ENCODE measurements around the gene CRYBB1.

CRYBB1 gene

GRCh38 chr22:26587991-26588613 is 29.7 kb downstream of the CRYBB1 start:
- TF ChIP-seq CTCF (IDR thresholded peaks at IDR 0.05; ENCODE audit: low read depth, low read length, missing control alignments) = no peak
- H3K4me3 ChIP-seq (replicated peaks; ENCODE audit: low read depth, low read length) = no peak overlapping the region
- DNase-seq (ENCODE audit: extremely low read depth, low read depth) = no peak

DNA sequence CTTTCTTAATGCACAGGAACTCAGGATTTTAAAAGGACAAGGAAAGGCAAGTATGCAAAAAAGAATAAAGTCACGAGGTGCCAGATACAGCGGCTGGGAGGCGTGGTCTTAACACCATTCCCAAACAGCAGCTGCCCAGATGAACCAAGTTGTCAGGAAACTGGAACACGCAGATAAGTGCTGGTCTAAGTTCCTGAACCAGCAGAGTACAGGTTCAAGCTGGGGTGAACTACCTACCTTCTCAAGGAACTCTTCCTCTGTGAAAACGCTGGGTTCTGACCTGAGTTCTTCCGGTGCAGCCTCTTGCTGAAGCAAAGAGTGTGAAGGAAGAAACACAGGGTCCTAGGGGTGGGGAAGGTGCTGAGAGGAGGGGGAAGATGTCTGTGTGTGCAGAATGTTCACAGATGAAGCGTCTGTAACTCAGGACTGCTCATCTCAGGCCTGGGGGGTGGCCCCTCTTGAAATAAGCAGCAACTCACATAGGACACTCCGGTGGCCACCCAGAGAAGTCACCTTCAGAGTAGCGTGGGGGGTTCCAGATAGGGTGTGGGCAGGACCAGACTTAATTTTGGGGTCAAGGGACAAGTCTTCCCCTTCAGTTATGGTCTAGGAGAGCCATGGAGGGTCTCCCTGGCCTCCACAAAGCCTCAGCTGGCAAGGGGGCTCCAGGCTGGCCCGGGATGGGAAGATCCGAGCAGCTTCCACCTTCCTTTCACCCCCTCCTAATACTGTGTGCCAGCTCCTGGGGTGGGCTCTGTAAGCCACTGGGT is 31.1 kb downstream of the CRYBB1 start:
- no peak for DNase-seq (ENCODE audit: extremely low read depth, low read depth)
- TF ChIP-seq CTCF (IDR thresholded peaks at IDR 0.05; ENCODE audit: low read depth, low read length, missing control alignments) = no peak
- H3K4me3 ChIP-seq (replicated peaks; ENCODE audit: low read depth, low read length) = no peak overlapping the region

GRCh38 chr22:26585104-26585790 is 32.6 kb downstream of the CRYBB1 start:
- H3K4me3 ChIP-seq (replicated peaks; ENCODE audit: low read depth, low read length) = no peak overlapping the region
- no peak for TF ChIP-seq CTCF (IDR thresholded peaks at IDR 0.05; ENCODE audit: low read depth, low read length, missing control alignments)
- no peak for DNase-seq (ENCODE audit: extremely low read depth, low read depth)

DNA sequence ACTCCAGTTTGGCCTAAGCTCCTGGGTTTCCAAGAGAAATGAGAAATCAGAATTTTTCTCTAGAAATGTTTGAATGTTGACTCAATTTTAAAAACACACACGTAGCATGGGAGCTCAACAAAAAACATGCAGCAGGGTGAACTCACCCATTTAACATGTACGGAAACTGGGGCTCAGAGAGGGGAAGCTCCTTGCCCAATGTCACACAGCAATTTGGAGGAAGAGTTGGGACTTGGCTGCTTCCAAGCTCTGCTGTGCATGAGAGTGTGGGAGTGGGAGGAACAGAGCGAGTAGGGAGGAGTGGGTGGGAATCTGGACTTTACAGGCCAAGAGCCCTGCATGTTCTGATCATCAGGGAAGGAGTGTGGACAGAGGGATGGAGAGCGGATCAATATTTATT is 33.8 kb downstream of the CRYBB1 start:
- no peak overlapping the region for H3K4me3 ChIP-seq (replicated peaks; ENCODE audit: low read depth, low read length)
- DNase-seq (ENCODE audit: extremely low read depth, low read depth) = no peak
- TF ChIP-seq CTCF (IDR thresholded peaks at IDR 0.05; ENCODE audit: low read depth, low read length, missing control alignments) = no peak

DNA sequence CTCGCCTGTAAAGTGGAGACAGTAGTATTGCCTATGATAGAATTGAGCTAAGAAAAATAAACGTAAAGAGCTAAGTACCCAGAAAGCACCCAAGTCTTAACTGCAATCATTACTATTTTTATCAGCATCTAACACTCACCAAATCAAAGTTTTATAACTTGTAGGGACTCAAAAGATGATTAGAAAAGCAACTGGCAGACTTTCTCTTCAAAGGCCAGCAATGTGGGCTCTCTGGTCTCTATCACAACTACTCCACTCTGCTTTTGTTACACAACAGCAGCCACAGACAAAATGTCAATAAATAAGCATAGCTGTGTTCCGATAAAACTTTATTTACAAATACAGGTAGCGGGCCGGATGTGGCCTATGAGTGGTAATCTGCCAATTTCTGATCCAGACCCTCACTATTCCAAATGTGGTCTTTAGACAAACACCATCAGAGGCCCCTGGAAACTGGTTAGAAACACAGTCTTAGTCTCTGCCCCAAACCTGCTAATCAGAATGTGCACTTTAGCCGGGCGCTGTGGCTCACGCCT is 36.1 kb downstream of the CRYBB1 start:
- DNase-seq (ENCODE audit: extremely low read depth, low read depth) = no peak

GRCh38 chr22:26581026-26581425 is 36.8 kb downstream of the CRYBB1 start:
- no peak for TF ChIP-seq CTCF (IDR thresholded peaks at IDR 0.05; ENCODE audit: low read depth, low read length, missing control alignments)
- H3K4me3 ChIP-seq (replicated peaks; ENCODE audit: low read depth, low read length) = no peak overlapping the region
- no peak for DNase-seq (ENCODE audit: extremely low read depth, low read depth)

More for the DNA sequence above, 36.1 kb downstream of the CRYBB1 start:
- TF ChIP-seq CTCF (IDR thresholded peaks at IDR 0.05; ENCODE audit: low read depth, low read length, missing control alignments) = no peak
- H3K4me3 ChIP-seq (replicated peaks; ENCODE audit: low read depth, low read length) = no peak overlapping the region

Measured in HFF-Myc (cell line).